Mesenchymal stem cell (in vitro differentiated cells and primary cell): Measurements from ENCODE around the gene ZNF593OS. TPM values are rescaled to one million over a fixed set of nuclear protein-coding genes. Genes with fewer than 3 reads are reported as not detected.

Experiments
- DNase-seq: peaks from one replicate; pipeline ENCODE4 v3.0.0-alpha.2; 2013
- H2AFZ ChIP-seq: one replicate; pipeline ENCODE4 v1.6.1; 2013; ENCODE audit warnings: low read depth, mild to moderate bottlenecking, control low read depth, inconsistent platforms, low read length, moderate library complexity
- H2AK5ac ChIP-seq: 2 replicates; pipeline ENCODE4 v1.6.1; 2013; ENCODE audit warnings: low read length, moderate library complexity, mild to moderate bottlenecking, inconsistent platforms; ENCODE audit not compliant: severe bottlenecking
- H2BK120ac ChIP-seq: one replicate; pipeline ENCODE4 v1.6.1; 2013; ENCODE audit warnings: low read depth, mild to moderate bottlenecking, inconsistent platforms, low read length, moderate library complexity
- H2BK12ac ChIP-seq, 2 experiments: one replicate each; pipeline ENCODE4 v1.6.1; 2013; ENCODE audit warnings: inconsistent platforms in 2 of 2, low read length in 2 of 2, mild to moderate bottlenecking in 2 of 2, moderate library complexity in 2 of 2, control low read depth in 1 of 2
- H2BK15ac ChIP-seq: one replicate; pipeline ENCODE4 v1.6.1; 2013; ENCODE audit warnings: mild to moderate bottlenecking, low read depth, inconsistent platforms; ENCODE audit not compliant: poor library complexity, severe bottlenecking
- H2BK5ac ChIP-seq: 2 replicates; pipeline ENCODE4 v1.6.1; 2013; ENCODE audit warnings: low read depth, mild to moderate bottlenecking, low read length, control low read depth, inconsistent platforms; ENCODE audit not compliant: poor library complexity, severe bottlenecking
- H3K14ac ChIP-seq, 2 experiments: one replicate each; pipeline ENCODE4 v1.6.1; 2013; ENCODE audit warnings: inconsistent platforms in 2 of 2, low read length in 2 of 2, control low read depth in 1 of 2, mild to moderate bottlenecking in 1 of 2, moderate library complexity in 1 of 2
- H3K18ac ChIP-seq, 2 experiments: one replicate each; pipeline ENCODE4 v1.6.1; 2013; ENCODE audit warnings: inconsistent platforms in 2 of 2, low read length in 2 of 2, control low read depth in 1 of 2, low read depth in 1 of 2, mild to moderate bottlenecking in 1 of 2
- H3K23ac ChIP-seq, 2 experiments: one replicate each; pipeline ENCODE4 v1.6.1; 2013; ENCODE audit warnings: inconsistent platforms in 2 of 2, low read length in 2 of 2, mild to moderate bottlenecking in 2 of 2, moderate library complexity in 2 of 2, control low read depth in 1 of 2
- H3K27ac ChIP-seq: 2 replicates; pipeline ENCODE4 v1.5.1; 2013; ENCODE audit warnings: mild to moderate bottlenecking, moderate library complexity, low read length, control low read depth, inconsistent platforms; ENCODE audit not compliant: poor library complexity, severe bottlenecking
- H3K27me3 ChIP-seq, 2 experiments: 2 replicates each; pipeline versions ENCODE4 v1.6.1 to v1.7.0; 2013; ENCODE audit warnings: low read length in 2 of 2, mild to moderate bottlenecking in 2 of 2, moderate library complexity in 2 of 2, control low read depth in 1 of 2, inconsistent platforms in 1 of 2; ENCODE audit not compliant: control insufficient read depth in 1 of 2, insufficient read depth in 1 of 2
- H3K36me3 ChIP-seq, 2 experiments: 2 replicates each; pipeline versions ENCODE4 v1.6.1 to v1.7.0; 2013; ENCODE audit warnings: low read length in 2 of 2, control low read depth in 1 of 2, inconsistent platforms in 1 of 2, low read depth in 1 of 2, mild to moderate bottlenecking in 1 of 2; ENCODE audit not compliant: insufficient read depth in 2 of 2, control insufficient read depth in 1 of 2
- H3K4ac ChIP-seq, 2 experiments: one replicate each; pipeline ENCODE4 v1.6.1; 2013; ENCODE audit warnings: inconsistent platforms in 2 of 2, low read length in 2 of 2, mild to moderate bottlenecking in 2 of 2, moderate library complexity in 2 of 2, control low read depth in 1 of 2, low read depth in 1 of 2
- H3K4me1 ChIP-seq: 2 replicates; pipeline ENCODE4 v1.6.1; 2013; ENCODE audit warnings: low read depth, low read length, control low read depth; ENCODE audit not compliant: control insufficient read depth, insufficient read depth
- H3K4me2 ChIP-seq: 2 replicates; pipeline ENCODE4 v1.6.1; 2013; ENCODE audit warnings: low read length, mild to moderate bottlenecking, inconsistent platforms; ENCODE audit not compliant: poor library complexity, severe bottlenecking
- H3K4me3 ChIP-seq, 2 experiments: 2 replicates each; pipeline versions ENCODE4 v1.5.1 to v1.7.0; 2013; ENCODE audit warnings: low read length in 2 of 2, mild to moderate bottlenecking in 2 of 2, control low read depth in 1 of 2, low read depth in 1 of 2; ENCODE audit not compliant: insufficient read depth in 1 of 2
- H3K79me1 ChIP-seq: replicated peaks from 2 replicates; pipeline ENCODE4 v1.6.1; 2013; ENCODE audit warnings: mild to moderate bottlenecking, control low read depth, low read length, inconsistent platforms; ENCODE audit not compliant: poor library complexity, severe bottlenecking
- H3K9ac ChIP-seq: 2 replicates; pipeline ENCODE4 v1.7.0; 2013; ENCODE audit warnings: mild to moderate bottlenecking, low read length, moderate library complexity
- H3K9me3 ChIP-seq: 2 replicates; pipeline ENCODE4 v1.7.0; 2013; ENCODE audit warnings: mild to moderate bottlenecking, low read length; ENCODE audit not compliant: control insufficient read depth
- H4K8ac ChIP-seq: one replicate; pipeline ENCODE4 v1.6.1; 2013; ENCODE audit warnings: inconsistent platforms, mild to moderate bottlenecking, low read length, moderate library complexity
- H4K91ac ChIP-seq: one replicate; pipeline ENCODE4 v1.6.1; 2013; ENCODE audit warnings: mild to moderate bottlenecking, low read length, inconsistent platforms
- WGBS: methylation state at CpG from one replicate; pipeline ENCODE4 v1.1.7; 2013; ENCODE audit warnings: mixed read lengths; 5-methylcytosine and 5-hydroxymethylcytosine counted together
- polyA plus RNA-seq, 2 experiments: library from polyadenylated mRNA; stranded (reverse); fragments of 200-250 nt; gene quantifications; one replicate each; pipeline ENCODE4 v1.2.3, GENCODE V29; 2013

Gene ZNF593OS
- not detected for polyA plus RNA-seq (2013, experiment 1 of 2)
- not detected for polyA plus RNA-seq (2013, experiment 2 of 2)

GRCh38 chr1:26171084-26172072 lies at the start of gene ZNF593OS:
Gene ZNF593OS, minus strand, starts transcription at chr1:26171832. Its CDS starts 171 bp downstream, at chr1:26171661.
- Histone ChIP-seq H3K18ac (no peak within 1 kb of the TSS), H4K91ac (no peak within 1 kb of the TSS), H3K4me2 (peak within 1 kb of the TSS; percentile 88), H3K36me3 (peaks cover 9 to 10% of the 10 kb centered on the region in 2 experiments), H3K4me1 (peaks cover 16% of the 10 kb centered on the region), H2BK120ac (no peak within 1 kb of the TSS), H3K27me3 (peaks cover 0 to 4% of the 10 kb centered on the region in 2 experiments), H3K4ac (no peak within 1 kb of the TSS), H3K4me3 (peak within 1 kb of the TSS in 1 of 2 experiments; percentile 89), H3K23ac (no peak within 1 kb of the TSS), H2AFZ (no peak within 1 kb of the TSS), H3K27ac (no peak within 1 kb of the TSS), H2BK12ac (peak within 1 kb of the TSS in 1 of 2 experiments; percentile 15), H3K9ac (peak within 1 kb of the TSS; percentile 95), H3K79me1 (peaks cover 20% of the 10 kb centered on the region), H3K9me3 (no peaks in the 10 kb centered on the region), H4K8ac (no peak within 1 kb of the TSS), H2BK15ac (no peak within 1 kb of the TSS), H2BK5ac (no peak within 1 kb of the TSS), H3K14ac (no peak within 1 kb of the TSS), H2AK5ac (no peak within 1 kb of the TSS)
- DNase-seq = no peak
- WGBS = 93% methylated on average over 34 of the region's 34 CpGs

- peaks cover 17% of the 10 kb centered on the region for H3K4me1 ChIP-seq
- H3K9ac ChIP-seq = no peak overlapping the region
- H3K36me3 ChIP-seq = no peaks in the 10 kb centered on the region
- H2AFZ ChIP-seq = no peak overlapping the region
- no peak overlapping the region for H3K23ac ChIP-seq
- H2BK15ac ChIP-seq = no peak overlapping the region
- H3K27ac ChIP-seq = no peak overlapping the region
- H4K91ac ChIP-seq = no peak overlapping the region
- no peaks in the 10 kb centered on the region for H3K79me1 ChIP-seq
- DNase-seq = no peak
- H2BK5ac ChIP-seq = no peak overlapping the region
- H3K14ac ChIP-seq = no peak overlapping the region
- peaks cover 17 to 70% of the 10 kb centered on the region in 2 experiments for H3K27me3 ChIP-seq
- no peak overlapping the region for H3K4me3 ChIP-seq
- H4K8ac ChIP-seq = no peak overlapping the region
- H2BK12ac ChIP-seq = no peak overlapping the region
- no peak overlapping the region for H3K4ac ChIP-seq
- 79% methylated on average over 2 of the region's 2 CpGs for WGBS
- no peak overlapping the region for H2AK5ac ChIP-seq
- no peak overlapping the region for H3K18ac ChIP-seq
- H3K4me2 ChIP-seq = no peak overlapping the region
- H2BK120ac ChIP-seq = no peak overlapping the region
- H3K9me3 ChIP-seq = no peaks in the 10 kb centered on the region
Observed at GRCh38 chr1:26221094-26221493, 49.5 kb upstream of the ZNF593OS start.

GRCh38 chr1:26220199-26220912 lies 48.7 kb upstream of the ZNF593OS start:
- Histone ChIP-seq H3K79me1 (no peaks in the 10 kb centered on the region), H3K9me3 (no peaks in the 10 kb centered on the region)

More at GRCh38 chr1:26220199-26220912, 48.7 kb upstream of the ZNF593OS start:
- H3K36me3 ChIP-seq = no peaks in the 10 kb centered on the region
- no peak overlapping the region for H3K18ac ChIP-seq
- H2BK5ac ChIP-seq = no peak overlapping the region
- no peak overlapping the region for H2BK120ac ChIP-seq
- WGBS = 87% methylated on average over 27 of the region's 27 CpGs
- peak overlapping the region in 1 of 2 experiments; percentile 70 for H3K14ac ChIP-seq
- H4K8ac ChIP-seq = no peak overlapping the region
- H2BK15ac ChIP-seq = no peak overlapping the region
- H2AK5ac ChIP-seq = no peak overlapping the region
- H2AFZ ChIP-seq = no peak overlapping the region
- H3K4me2 ChIP-seq = no peak overlapping the region
- H2BK12ac ChIP-seq = no peak overlapping the region
- H3K4me1 ChIP-seq = peaks cover 13% of the 10 kb centered on the region
- no peak overlapping the region for H4K91ac ChIP-seq
- no peak overlapping the region for H3K27ac ChIP-seq
- H3K27me3 ChIP-seq = peaks cover 17 to 71% of the 10 kb centered on the region in 2 experiments
- DNase-seq = no peak
- H3K9ac ChIP-seq = no peak overlapping the region
- H3K4me3 ChIP-seq = no peak overlapping the region
- no peak overlapping the region for H3K23ac ChIP-seq
- H3K4ac ChIP-seq = no peak overlapping the region
